Measurements from ENCODE around the gene WNK1.

DNA sequence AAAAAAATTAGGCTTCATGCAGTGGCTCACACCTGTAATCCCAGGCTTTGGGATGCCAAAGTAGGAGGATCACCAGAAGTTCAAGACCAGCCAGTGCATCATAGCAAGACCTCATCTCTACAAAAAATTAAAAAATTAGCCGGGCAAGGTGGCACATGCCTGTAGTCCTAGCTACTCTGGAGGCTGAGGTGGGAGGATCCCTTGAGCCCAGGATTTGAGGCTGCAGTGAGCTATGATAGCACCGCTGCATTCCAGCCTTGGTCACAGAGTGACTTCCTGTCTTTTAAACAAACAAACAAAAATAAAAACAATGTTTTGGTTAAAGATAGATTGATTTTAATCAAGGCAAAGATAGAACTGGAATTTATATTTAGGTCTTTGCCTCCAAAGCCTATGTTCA lies 60.6 kb downstream of the WNK1 start:
- TF ChIP-seq, protein P1, sequence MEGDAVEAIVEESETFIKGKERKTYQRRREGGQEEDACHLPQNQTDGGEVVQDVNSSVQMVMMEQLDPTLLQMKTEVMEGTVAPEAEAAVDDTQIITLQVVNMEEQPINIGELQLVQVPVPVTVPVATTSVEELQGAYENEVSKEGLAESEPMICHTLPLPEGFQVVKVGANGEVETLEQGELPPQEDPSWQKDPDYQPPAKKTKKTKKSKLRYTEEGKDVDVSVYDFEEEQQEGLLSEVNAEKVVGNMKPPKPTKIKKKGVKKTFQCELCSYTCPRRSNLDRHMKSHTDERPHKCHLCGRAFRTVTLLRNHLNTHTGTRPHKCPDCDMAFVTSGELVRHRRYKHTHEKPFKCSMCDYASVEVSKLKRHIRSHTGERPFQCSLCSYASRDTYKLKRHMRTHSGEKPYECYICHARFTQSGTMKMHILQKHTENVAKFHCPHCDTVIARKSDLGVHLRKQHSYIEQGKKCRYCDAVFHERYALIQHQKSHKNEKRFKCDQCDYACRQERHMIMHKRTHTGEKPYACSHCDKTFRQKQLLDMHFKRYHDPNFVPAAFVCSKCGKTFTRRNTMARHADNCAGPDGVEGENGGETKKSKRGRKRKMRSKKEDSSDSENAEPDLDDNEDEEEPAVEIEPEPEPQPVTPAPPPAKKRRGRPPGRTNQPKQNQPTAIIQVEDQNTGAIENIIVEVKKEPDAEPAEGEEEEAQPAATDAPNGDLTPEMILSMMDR (IDR thresholded peaks at IDR 0.05 in 4 of 5, conservative IDR thresholded peaks at IDR 0.05 in 1 of 5): no peak
- no peak for TF ChIP-seq POLR2A (IDR thresholded peaks at IDR 0.05)

Measured in gastrocnemius medialis (tissue), 4 donors.